Right ventricle myocardium inferior (tissue), 1 donor: ENCODE measurements around the gene TMCO2. TPM values are rescaled to one million over a fixed set of nuclear protein-coding genes. Genes with fewer than 3 reads are reported as not detected.
A peak's percentile ranks its signal among the peaks of the same experiment; 100 is the strongest.

Source experiments
- ATAC-seq: fragments of 200-7000 bp; cut with Tn5 transposase; one replicate; pipeline ENCODE4 v1.9.1; 2020; ENCODE audit warnings: mild to moderate bottlenecking, moderate library complexity
- DNase-seq: peaks from one replicate; pipeline ENCODE4 v3.0.0; 2021; ENCODE audit errors: missing footprints
- intact Hi-C: fragments of 100-400 bp; cut with DNase I; formaldehyde crosslinking; loops from one replicate; pipeline ENCODE4 v1.11.0; 2022
- total RNA-seq: library from RNA; stranded (reverse); fragmentation: NEBNext Ultra II Directional; extraction: Animal tissue kit (Norgen Biotek cat#: 25700); gene quantifications from one replicate; pipeline ENCODE4 v1.2.1, GENCODE V29; 2021
- donor health status: DM: no; HTN: yes; CAD: no; lungs with severe emphysema.

The TMCO2 gene
- total RNA-seq, 1 donor from 2014 or later = not detected

- DNase-seq (no peak), ATAC-seq (no peak)
- intact Hi-C loops = loop anchor here (5.0 to 10.0 kb wide), 2 partner anchors 93 to 210 kb away; partner anchors contain the start of genes CAP1 and RLF
These were observed 7.5 kb downstream of the TMCO2 start for GRCh38 chr1:40255231-40255630.

- no peak for ATAC-seq
- intact Hi-C loops = loop anchor here (5.0 to 10.0 kb wide), 2 partner anchors 94 to 212 kb away; partner anchors contain the start of genes CAP1 and RLF
- DNase-seq = no peak
These were observed 8.8 kb downstream of the TMCO2 start for GRCh38 chr1:40256401-40257084.

GRCh38 chr1:40257313-40257687 lies 9.6 kb downstream of the TMCO2 start:
- intact Hi-C loops = loop anchor here (5.0 to 10.0 kb wide), 2 partner anchors 95 to 212 kb away; partner anchors contain the start of genes CAP1 and RLF
- DNase-seq (no peak), ATAC-seq (peak; percentile 6)

GRCh38 chr1:40257688-40258444 lies 10.1 kb downstream of the TMCO2 start, which contains the start of gene ZMPSTE24:
TSS of gene ZMPSTE24 (plus strand) at chr1:40258236. CDS start at chr1:40258272, 36 bp downstream.
- ATAC-seq (peak; percentile 100), DNase-seq (peak; percentile 96)
- intact Hi-C loops = loop anchor here (5.0 to 10.0 kb wide), 2 partner anchors 96 to 213 kb away; partner anchors contain the start of genes CAP1 and RLF

GRCh38 chr1:40258445-40258769 lies 10.7 kb downstream of the TMCO2 start:
- intact Hi-C loops = loop anchor here (5.0 to 10.0 kb wide), 2 partner anchors 96 to 214 kb away; partner anchors contain the start of genes CAP1 and RLF
- ATAC-seq (no peak), DNase-seq (no peak)

- intact Hi-C loops = no loop called here
- ATAC-seq = no peak
These were observed 16.6 kb downstream of the TMCO2 start for GRCh38 chr1:40264354-40264781.

GRCh38 chr1:40265298-40265697 lies 17.6 kb downstream of the TMCO2 start:
- no peak for ATAC-seq
- intact Hi-C loops = no loop called here
- no peak for DNase-seq

More at GRCh38 chr1:40264354-40264781, 16.6 kb downstream of the TMCO2 start:
- no peak for DNase-seq

- DNase-seq (no peak), ATAC-seq (no peak)
- intact Hi-C loops = no loop called here
These were observed 18.2 kb downstream of the TMCO2 start for GRCh38 chr1:40265919-40266318.

GRCh38 chr1:40266786-40267535 lies 19.2 kb downstream of the TMCO2 start:
- no peak for DNase-seq
- intact Hi-C loops = no loop called here
- no peak for ATAC-seq

GRCh38 chr1:40267767-40268187 lies 20.0 kb downstream of the TMCO2 start:
- intact Hi-C loops = no loop called here
- peak; percentile 89 for ATAC-seq
- no peak for DNase-seq

GRCh38 chr1:40268211-40268610 lies 20.5 kb downstream of the TMCO2 start:
- DNase-seq (no peak), ATAC-seq (no peak)
- intact Hi-C loops = no loop called here

- ATAC-seq = no peak
- intact Hi-C loops = no loop called here
- DNase-seq = no peak
These were observed 22.6 kb downstream of the TMCO2 start for GRCh38 chr1:40270152-40270834.

- DNase-seq (no peak), ATAC-seq (no peak)
- intact Hi-C loops = no loop called here
These were observed 25.0 kb downstream of the TMCO2 start for GRCh38 chr1:40272653-40273213.

GRCh38 chr1:40273547-40274166 lies 25.9 kb downstream of the TMCO2 start:
- DNase-seq = no peak
- no peak for ATAC-seq
- intact Hi-C loops = no loop called here

GRCh38 chr1:40274331-40274730 lies 26.6 kb downstream of the TMCO2 start:
- DNase-seq = no peak
- ATAC-seq = no peak
- intact Hi-C loops = no loop called here

- DNase-seq (no peak), ATAC-seq (no peak)
- intact Hi-C loops = no loop called here
These were observed 28.4 kb downstream of the TMCO2 start for GRCh38 chr1:40276122-40276521.

- ATAC-seq (no peak), DNase-seq (no peak)
- intact Hi-C loops = no loop called here
These were observed 34.1 kb downstream of the TMCO2 start for GRCh38 chr1:40281853-40282252.

- intact Hi-C loops = no loop called here
- DNase-seq (no peak), ATAC-seq (no peak)
These were observed 43.6 kb downstream of the TMCO2 start for GRCh38 chr1:40291293-40291692.
